ENCODE data around the gene NAAA.
"Not testable (repeated sequence)": the region's sequence is repeated elsewhere in the genome, so short reads cannot be mapped to it uniquely, and the experiment has no call there.

Gene NAAA

GRCh38 chr4:75940692-75941253 lies at the start of gene NAAA:
Gene NAAA, minus strand, starts transcription at chr4:75941013. Its CDS starts 64 bp downstream, at chr4:75940949.
- no peak for DNase-seq

GRCh38 chr4:75989846-75990528 lies 49.2 kb upstream of the NAAA start:
- DNase-seq: no peak

- no peak for DNase-seq
These were observed 44.3 kb upstream of the NAAA start for GRCh38 chr4:75985116-75985515.

- DNase-seq: no peak
These were observed 39.8 kb upstream of the NAAA start for GRCh38 chr4:75980576-75980975.

GRCh38 chr4:75976177-75976576 lies 35.4 kb upstream of the NAAA start:
- DNase-seq: no peak

- no peak for DNase-seq
These were observed 33.0 kb upstream of the NAAA start for GRCh38 chr4:75973766-75974165.

GRCh38 chr4:75968084-75968483 lies 27.3 kb upstream of the NAAA start:
- DNase-seq: no peak

GRCh38 chr4:75963558-75963957 lies 22.7 kb upstream of the NAAA start:
- no peak for DNase-seq

GRCh38 chr4:75962072-75962471 lies 21.3 kb upstream of the NAAA start:
- DNase-seq: not testable (repeated sequence)

GRCh38 chr4:75958546-75958945 lies 17.7 kb upstream of the NAAA start:
- not testable (repeated sequence) for DNase-seq

- not testable (repeated sequence) for DNase-seq
These were observed 14.0 kb upstream of the NAAA start for GRCh38 chr4:75954811-75955210.

- DNase-seq: no peak
These were observed 12.7 kb upstream of the NAAA start for GRCh38 chr4:75953509-75953908.

- DNase-seq: no peak
These were observed 9.5 kb upstream of the NAAA start for GRCh38 chr4:75950213-75950815.

GRCh38 chr4:75948822-75949444 lies 8.1 kb upstream of the NAAA start:
- no peak for DNase-seq

GRCh38 chr4:75939890-75940691 lies 722 bp downstream of the NAAA start:
- DNase-seq: no peak

- DNase-seq: no peak
These were observed 5.2 kb downstream of the NAAA start for GRCh38 chr4:75935628-75936027.

- no peak for DNase-seq
These were observed 10.7 kb downstream of the NAAA start for GRCh38 chr4:75930152-75930551.

GRCh38 chr4:75924916-75925315 lies 15.9 kb downstream of the NAAA start:
- DNase-seq: not testable (repeated sequence)

- DNase-seq: peak; percentile 41
These were observed 16.4 kb downstream of the NAAA start for GRCh38 chr4:75924309-75924827.

- DNase-seq: no peak
These were observed 18.2 kb downstream of the NAAA start for GRCh38 chr4:75922588-75922987.

GRCh38 chr4:75921910-75922309 lies 18.9 kb downstream of the NAAA start:
- no peak for DNase-seq

- no peak for DNase-seq
These were observed 20.5 kb downstream of the NAAA start for GRCh38 chr4:75920327-75920726.

GRCh38 chr4:75919920-75920319 lies 20.9 kb downstream of the NAAA start:
- DNase-seq: no peak
